Hematopoietic multipotent progenitor cell treated with erythropoietin and hydrocortisone succinate and interleukin-3 and kit ligand, for 6 days (in vitro differentiated cells): Measurements from ENCODE around the gene KRTAP20-3.

ENCODE experiments used
- DNase-seq: peaks from one replicate; pipeline ENCODE4 v3.0.0-alpha.2; 2015

The KRTAP20-3 gene

GRCh38 chr21:30642564-30642963 is at the start of gene KRTAP20-3:
KRTAP20-3 (plus strand) TSS chr21:30642864.
- DNase-seq = no peak

GRCh38 chr21:30598802-30599201 is 43.9 kb upstream of the KRTAP20-3 start, which contains the start of gene KRTAP6-2:
KRTAP6-2 (minus strand) TSS chr21:30598902; CDS start chr21:30598874, 28 bp downstream.
- DNase-seq = no peak

GRCh38 chr21:30600787-30601186 is 41.9 kb upstream of the KRTAP20-3 start, which contains the start of gene KRTAP22-1:
KRTAP22-1 (plus strand) TSS chr21:30601087.
- no peak for DNase-seq

- DNase-seq = no peak
These were observed 36.7 kb upstream of the KRTAP20-3 start for GRCh38 chr21:30605968-30606367.

GRCh38 chr21:30612132-30612531 is 30.5 kb upstream of the KRTAP20-3 start:
- no peak for DNase-seq

- DNase-seq = no peak
These were observed 28.8 kb upstream of the KRTAP20-3 start, which contains the start of gene KRTAP6-1 for GRCh38 chr21:30613836-30614235. KRTAP6-1 (minus strand) TSS chr21:30613930; CDS start chr21:30613904, 26 bp downstream.

- DNase-seq = no peak
These were observed 27.5 kb upstream of the KRTAP20-3 start for GRCh38 chr21:30615199-30615598.

- no peak for DNase-seq
These were observed 26.5 kb upstream of the KRTAP20-3 start, which contains the start of gene KRTAP20-1 for GRCh38 chr21:30616125-30616524. KRTAP20-1 (plus strand) TSS chr21:30616425; CDS start chr21:30616455, 30 bp downstream.

GRCh38 chr21:30620080-30620479 is 22.6 kb upstream of the KRTAP20-3 start:
- no peak for DNase-seq

GRCh38 chr21:30620522-30620921 is 22.1 kb upstream of the KRTAP20-3 start, which contains the start of gene KRTAP20-4:
KRTAP20-4 (plus strand) TSS chr21:30620627.
- DNase-seq = no peak

- no peak for DNase-seq
These were observed 19.3 kb upstream of the KRTAP20-3 start for GRCh38 chr21:30623362-30623761.

- no peak for DNase-seq
These were observed 17.1 kb upstream of the KRTAP20-3 start for GRCh38 chr21:30625449-30626165.

GRCh38 chr21:30628109-30628508 is 14.6 kb upstream of the KRTAP20-3 start:
- DNase-seq = no peak

- DNase-seq = no peak
These were observed 13.5 kb upstream of the KRTAP20-3 start for GRCh38 chr21:30629200-30629599.

- no peak for DNase-seq
These were observed 7.8 kb upstream of the KRTAP20-3 start, which contains the start of gene KRTAP20-2 for GRCh38 chr21:30634906-30635305. KRTAP20-2 (plus strand) TSS chr21:30635206; CDS start chr21:30635264, 58 bp downstream.

- no peak for DNase-seq
These were observed 4.0 kb upstream of the KRTAP20-3 start for GRCh38 chr21:30638686-30639085.

- DNase-seq = no peak
These were observed 4.3 kb downstream of the KRTAP20-3 start for GRCh38 chr21:30646904-30647414.

- DNase-seq = no peak
These were observed 10.2 kb downstream of the KRTAP20-3 start for GRCh38 chr21:30652891-30653290.

GRCh38 chr21:30668776-30669175 is 26.1 kb downstream of the KRTAP20-3 start:
- no peak for DNase-seq

GRCh38 chr21:30672985-30673650 is 30.5 kb downstream of the KRTAP20-3 start:
- no peak for DNase-seq

GRCh38 chr21:30674312-30674711 is 31.6 kb downstream of the KRTAP20-3 start:
- no peak for DNase-seq

GRCh38 chr21:30676737-30677136 is 34.1 kb downstream of the KRTAP20-3 start:
- no peak for DNase-seq

GRCh38 chr21:30680586-30680985 is 37.9 kb downstream of the KRTAP20-3 start:
- DNase-seq = no peak

GRCh38 chr21:30684506-30684905 is 41.8 kb downstream of the KRTAP20-3 start:
- no peak for DNase-seq
